ENCODE data around the gene RDH5. TPM values are rescaled to one million over a fixed set of nuclear protein-coding genes. Genes with fewer than 3 reads are reported as not detected.

RDH5 gene
- total RNA-seq, 2 donors from 2014 or later = 5.7 to 12.6 TPM

DNA sequence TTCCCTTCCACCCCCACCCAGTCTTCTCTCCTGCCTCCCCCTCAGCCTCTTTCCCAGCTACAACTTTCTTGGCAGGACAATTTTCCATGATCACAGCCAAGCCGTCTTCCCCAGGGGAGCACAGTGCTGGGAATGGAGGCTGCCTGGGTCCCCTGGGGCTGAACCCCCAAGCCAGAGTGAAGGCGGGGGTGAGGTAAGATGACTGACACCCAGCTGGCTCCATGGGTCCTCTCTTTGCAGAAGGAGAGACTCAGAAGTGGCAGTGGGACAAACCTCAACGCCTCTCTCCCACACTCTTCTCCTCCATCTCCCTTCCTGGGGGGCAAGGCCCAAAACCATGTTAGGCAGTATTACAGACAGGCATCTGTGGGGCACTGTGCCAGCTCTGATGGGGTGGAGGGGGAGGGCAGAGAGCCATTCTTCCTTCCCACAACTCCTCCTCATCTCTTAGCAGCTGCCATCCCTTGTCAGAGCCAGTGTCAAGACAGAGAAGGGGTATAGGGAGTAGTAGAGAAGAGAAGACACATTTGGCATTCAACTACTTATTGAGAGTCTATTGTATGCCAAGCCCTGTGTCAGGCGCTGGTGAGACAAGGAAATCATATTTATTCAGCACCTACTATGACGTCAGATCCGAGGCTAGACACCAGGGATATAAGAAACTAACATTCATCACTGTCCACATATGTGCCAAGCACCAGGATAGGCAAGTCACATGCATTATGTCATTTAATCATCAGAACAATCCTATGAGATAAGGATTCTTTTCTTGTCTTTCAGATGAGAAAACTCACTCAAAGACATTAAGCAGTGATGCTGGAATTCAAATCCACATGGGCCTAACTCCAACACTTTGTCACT, 16.1 kb upstream of the RDH5 start:
- Histone ChIP-seq H3K27me3 (replicated peaks; ENCODE audit: insufficient read depth) (no peaks in the 10 kb centered on the region), H3K9me3 (no peaks in the 10 kb centered on the region), H3K36me3 (no peaks in the 10 kb centered on the region), H3K4me3 (no peak overlapping the region), H3K27ac (peak overlapping the region; percentile 30 to 34), H3K4me1 (replicated peaks) (no peaks in the 10 kb centered on the region)
- WGBS = 62% methylated on average over 6 of the region's 6 CpGs
- intact Hi-C loops (cut with DNase I) = no loop called here
- no peak for TF ChIP-seq POLR2A (IDR thresholded peaks at IDR 0.05)
- TF ChIP-seq, protein P1, sequence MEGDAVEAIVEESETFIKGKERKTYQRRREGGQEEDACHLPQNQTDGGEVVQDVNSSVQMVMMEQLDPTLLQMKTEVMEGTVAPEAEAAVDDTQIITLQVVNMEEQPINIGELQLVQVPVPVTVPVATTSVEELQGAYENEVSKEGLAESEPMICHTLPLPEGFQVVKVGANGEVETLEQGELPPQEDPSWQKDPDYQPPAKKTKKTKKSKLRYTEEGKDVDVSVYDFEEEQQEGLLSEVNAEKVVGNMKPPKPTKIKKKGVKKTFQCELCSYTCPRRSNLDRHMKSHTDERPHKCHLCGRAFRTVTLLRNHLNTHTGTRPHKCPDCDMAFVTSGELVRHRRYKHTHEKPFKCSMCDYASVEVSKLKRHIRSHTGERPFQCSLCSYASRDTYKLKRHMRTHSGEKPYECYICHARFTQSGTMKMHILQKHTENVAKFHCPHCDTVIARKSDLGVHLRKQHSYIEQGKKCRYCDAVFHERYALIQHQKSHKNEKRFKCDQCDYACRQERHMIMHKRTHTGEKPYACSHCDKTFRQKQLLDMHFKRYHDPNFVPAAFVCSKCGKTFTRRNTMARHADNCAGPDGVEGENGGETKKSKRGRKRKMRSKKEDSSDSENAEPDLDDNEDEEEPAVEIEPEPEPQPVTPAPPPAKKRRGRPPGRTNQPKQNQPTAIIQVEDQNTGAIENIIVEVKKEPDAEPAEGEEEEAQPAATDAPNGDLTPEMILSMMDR (IDR thresholded peaks at IDR 0.05) = no peak
- TF ChIP-seq POLR2AphosphoS5 (IDR thresholded peaks at IDR 0.05) = no peak
- no peak for DNase-seq (ENCODE audit: low spot score)

DNA sequence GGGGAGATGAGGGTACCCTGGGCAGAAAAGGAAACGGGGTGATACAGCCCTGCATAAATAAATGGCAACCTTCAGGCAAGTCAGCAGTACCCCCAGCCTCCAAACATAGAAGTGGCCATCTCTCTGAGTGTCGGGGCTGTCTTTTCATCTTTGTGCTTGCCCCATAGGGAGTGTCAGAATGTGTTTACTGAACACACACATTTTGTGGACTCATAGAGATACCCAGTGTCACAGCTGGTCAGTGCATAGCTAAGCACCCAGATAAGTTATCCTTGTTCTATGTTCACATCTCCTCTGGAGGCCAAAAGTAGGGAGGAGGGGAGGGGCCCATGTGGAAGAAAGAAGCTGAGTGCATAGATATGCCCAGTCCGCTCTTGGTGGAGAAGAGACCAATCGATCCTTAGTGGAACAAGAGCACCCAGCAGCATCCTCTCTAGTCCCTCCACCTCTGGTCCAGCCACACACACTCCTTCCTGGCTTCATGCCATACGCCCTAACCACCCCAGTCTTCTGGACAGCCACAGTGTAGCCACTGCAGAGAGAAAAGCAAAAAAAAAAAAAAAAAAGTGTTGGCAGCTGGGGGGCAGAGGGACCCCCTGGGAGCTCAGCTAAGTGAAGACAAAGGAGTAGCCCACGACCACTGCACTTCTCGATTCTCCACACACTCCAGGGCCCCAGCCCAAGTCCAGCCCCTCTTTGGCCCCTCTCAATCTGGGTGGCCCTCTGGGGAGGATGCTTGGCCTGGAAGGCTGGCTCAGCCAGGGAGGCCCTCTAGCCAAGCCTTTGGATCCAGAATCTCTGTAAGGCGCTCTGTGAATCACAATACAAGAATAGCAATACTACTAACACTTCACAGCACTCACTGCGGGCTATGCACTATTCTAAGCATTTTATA, 15.1 kb upstream of the RDH5 start:
- Histone ChIP-seq H3K4me1 (replicated peaks) (no peaks in the 10 kb centered on the region), H3K4me3 (no peak overlapping the region), H3K36me3 (no peaks in the 10 kb centered on the region), H3K9me3 (no peaks in the 10 kb centered on the region), H3K27me3 (replicated peaks; ENCODE audit: insufficient read depth) (no peaks in the 10 kb centered on the region), H3K27ac (peak overlapping the region; percentile 30 to 62)
- no peak for DNase-seq (ENCODE audit: low spot score)
- WGBS = 69% methylated on average over 9 of the region's 9 CpGs
- intact Hi-C loops (cut with DNase I) = no loop called here
- TF ChIP-seq, protein P1 (IDR thresholded peaks at IDR 0.05) = no peak
- TF ChIP-seq POLR2AphosphoS5 (IDR thresholded peaks at IDR 0.05) (no peak), POLR2A (IDR thresholded peaks at IDR 0.05) (no peak)

DNA sequence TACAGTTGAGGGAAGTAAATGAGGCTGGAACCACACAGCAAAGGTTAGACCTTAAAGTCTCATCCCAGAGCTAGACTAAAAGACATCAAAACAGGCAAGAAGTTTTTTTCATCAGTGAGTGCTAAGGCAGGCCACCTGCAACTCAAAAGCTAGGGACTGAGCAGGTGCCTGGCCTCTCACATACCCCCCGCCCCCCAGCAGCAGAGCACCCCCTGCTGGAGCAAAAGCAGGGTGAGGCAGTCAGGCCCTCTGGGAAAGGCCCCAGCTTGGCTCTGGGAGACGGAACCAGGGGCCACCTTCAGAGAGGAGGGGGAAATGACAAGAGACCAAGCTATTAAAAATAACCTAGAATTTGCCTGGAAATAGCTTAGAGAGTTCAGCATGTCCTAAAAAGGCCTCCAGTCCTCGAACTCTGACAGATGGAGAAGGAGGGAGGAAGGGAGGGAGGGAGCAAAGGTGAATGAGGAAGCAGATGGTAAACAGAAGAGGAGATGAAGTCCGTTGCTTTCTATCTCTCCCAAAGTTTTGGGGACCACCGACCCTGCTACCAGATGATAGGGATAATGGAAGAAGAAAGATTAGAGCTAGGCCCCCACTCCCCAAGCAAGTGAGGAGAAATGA, 14.3 kb upstream of the RDH5 start:
- Histone ChIP-seq H3K27ac (peak overlapping the region; percentile 62 to 65), H3K4me1 (replicated peaks) (no peaks in the 10 kb centered on the region), H3K36me3 (no peaks in the 10 kb centered on the region), H3K4me3 (peak overlapping the region; percentile 4 to 39), H3K9me3 (no peaks in the 10 kb centered on the region), H3K27me3 (replicated peaks; ENCODE audit: insufficient read depth) (no peaks in the 10 kb centered on the region)
- intact Hi-C loops (cut with DNase I) = no loop called here
- no peak for TF ChIP-seq POLR2A (IDR thresholded peaks at IDR 0.05)
- TF ChIP-seq, protein P1 (IDR thresholded peaks at IDR 0.05) = peak in 2 of 4 experiments; percentile 11 to 26
- no peak for DNase-seq (ENCODE audit: low spot score)
- 49% methylated on average over 5 of the region's 5 CpGs for WGBS

DNA sequence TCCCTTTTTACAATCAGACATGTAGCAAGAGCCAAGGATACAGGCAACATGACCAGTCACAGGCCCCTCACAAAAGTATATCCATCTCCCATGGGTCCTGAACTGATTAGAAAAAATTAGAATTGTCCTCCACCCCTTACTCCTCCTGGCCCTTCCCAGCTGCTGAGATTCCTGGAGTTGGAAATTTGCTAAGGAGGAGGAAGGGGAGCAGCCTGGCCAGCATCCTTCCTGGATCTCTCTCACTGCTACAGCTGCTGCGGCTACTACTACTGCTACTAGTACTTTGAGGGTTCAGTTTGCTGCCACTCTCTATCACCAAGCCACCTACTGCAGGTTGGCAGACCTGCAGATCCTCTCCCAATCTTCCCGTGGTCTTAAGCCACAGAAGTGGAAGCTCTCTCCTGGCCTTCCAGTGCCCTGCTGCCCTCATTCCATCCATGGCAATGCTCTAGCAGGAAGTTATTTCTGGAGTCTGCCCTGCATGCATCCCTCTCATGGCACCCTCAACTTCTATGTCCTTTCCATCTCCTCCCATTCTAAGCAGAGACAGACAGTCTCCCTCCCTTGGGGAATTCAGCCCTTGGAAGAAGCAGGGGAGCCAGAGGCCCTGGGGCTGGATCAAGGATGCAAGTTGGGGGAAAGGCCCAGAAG, 13.5 kb upstream of the RDH5 start:
- DNase-seq (ENCODE audit: low spot score) = no peak

More for the DNA sequence above, 13.5 kb upstream of the RDH5 start:
- intact Hi-C loops (cut with DNase I) = no loop called here
- Histone ChIP-seq H3K9me3 (no peaks in the 10 kb centered on the region), H3K4me1 (replicated peaks) (no peaks in the 10 kb centered on the region), H3K4me3 (peak overlapping the region; percentile 39 to 43), H3K27me3 (replicated peaks; ENCODE audit: insufficient read depth) (no peaks in the 10 kb centered on the region), H3K27ac (peak overlapping the region; percentile 62 to 65), H3K36me3 (no peaks in the 10 kb centered on the region)
- TF ChIP-seq, protein P1 (IDR thresholded peaks at IDR 0.05) = no peak
- TF ChIP-seq POLR2A (IDR thresholded peaks at IDR 0.05) (no peak), POLR2AphosphoS5 (IDR thresholded peaks at IDR 0.05) (no peak)
- 51% methylated on average over 2 of the region's 2 CpGs for WGBS
